ENCODE data around the gene RPS17.
"Not testable (repeated sequence)": the region's sequence is repeated elsewhere in the genome, so short reads cannot be mapped to it uniquely, and the experiment has no call there.

Gene RPS17

GRCh38 chr15:82545478-82545877, 5.2 kb upstream of the RPS17 start:
- no peak for DNase-seq (ENCODE audit: low spot score)

GRCh38 chr15:82545002-82545401, 4.7 kb upstream of the RPS17 start:
- DNase-seq (ENCODE audit: low spot score): no peak

- DNase-seq (ENCODE audit: low spot score): no peak
Observed at GRCh38 chr15:82544431-82544830, 4.2 kb upstream of the RPS17 start.

- peak; percentile 79 for DNase-seq (ENCODE audit: low spot score)
Observed at GRCh38 chr15:82543160-82543559, 2.9 kb upstream of the RPS17 start.

GRCh38 chr15:82540984-82541431, 751 bp upstream of the RPS17 start:
- no peak for DNase-seq (ENCODE audit: low spot score)

- DNase-seq (ENCODE audit: low spot score): no peak
Observed at GRCh38 chr15:82539691-82540054, 584 bp downstream of the RPS17 start.

GRCh38 chr15:82538961-82539690, 1.1 kb downstream of the RPS17 start:
- no peak for DNase-seq (ENCODE audit: low spot score)

- DNase-seq (ENCODE audit: low spot score): no peak
Observed at GRCh38 chr15:82537351-82537908, 2.8 kb downstream of the RPS17 start.

- DNase-seq (ENCODE audit: low spot score): no peak
Observed at GRCh38 chr15:82536409-82537350, 3.6 kb downstream of the RPS17 start.

GRCh38 chr15:82535566-82536408, 4.5 kb downstream of the RPS17 start:
- DNase-seq (ENCODE audit: low spot score): no peak

GRCh38 chr15:82535151-82535550, 5.1 kb downstream of the RPS17 start:
- not testable (repeated sequence) for DNase-seq (ENCODE audit: low spot score)

GRCh38 chr15:82534457-82534861, 5.8 kb downstream of the RPS17 start:
- DNase-seq (ENCODE audit: low spot score): not testable (repeated sequence)

GRCh38 chr15:82533801-82534200, 6.5 kb downstream of the RPS17 start:
- DNase-seq (ENCODE audit: low spot score): no peak

GRCh38 chr15:82532991-82533481, 7.2 kb downstream of the RPS17 start:
- DNase-seq (ENCODE audit: low spot score): no peak

- no peak for DNase-seq (ENCODE audit: low spot score)
Observed at GRCh38 chr15:82532383-82532990, 7.8 kb downstream of the RPS17 start.

- DNase-seq (ENCODE audit: low spot score): no peak
Observed at GRCh38 chr15:82531496-82532382, 8.5 kb downstream of the RPS17 start.

- peak; percentile 79 for DNase-seq (ENCODE audit: low spot score)
Observed at GRCh38 chr15:82530606-82531379, 9.5 kb downstream of the RPS17 start.

GRCh38 chr15:82530006-82530405, 10.3 kb downstream of the RPS17 start:
- no peak for DNase-seq (ENCODE audit: low spot score)

- not testable (repeated sequence) for DNase-seq (ENCODE audit: low spot score)
Observed at GRCh38 chr15:82513587-82513986, 26.7 kb downstream of the RPS17 start.
